ENCODE data around the gene SUSD5.

GRCh38 chr3:33236005-33236404 lies 17.4 kb upstream of the SUSD5 start:
- TF ChIP-seq PCBP2 (optimal IDR thresholded peaks at IDR 0.05; ENCODE audit: low read depth, low read length, poor library complexity, severe bottlenecking) (no peak), NBN (conservative IDR thresholded peaks at IDR 0.05) (no peak), RFX5 (IDR thresholded peaks at IDR 0.05; ENCODE audit: low read depth, low read length) (no peak), RXRA (CRISPR knock-in tag; IDR thresholded peaks at IDR 0.05) (no peak), ETV5 (CRISPR knock-in tag; IDR thresholded peaks at IDR 0.05; ENCODE audit: borderline replicate concordance) (no peak), KLF16 (CRISPR knock-in tag; IDR thresholded peaks at IDR 0.05) (no peak), ZNF34 (CRISPR knock-in tag; IDR thresholded peaks at IDR 0.05; ENCODE audit: borderline replicate concordance) (no peak)
